Endothelial cell of umbilical vein (primary cell): Measurements from ENCODE around the gene KCNIP1. TPM values are rescaled to one million over a fixed set of nuclear protein-coding genes. Genes with fewer than 3 reads are reported as not detected.

Experiments
- BruUV-seq: library from RNA; stranded (reverse); fragments of 400-500 nt; replicated peaks from 2 replicates; lab custom pipeline; 2021; lab: Mats Ljungman, UMichigan
- CTCF ChIA-PET: fragments of 300-600, 350-600 bp; sonication (Branson Sonifier 250); formaldehyde crosslinking; loops from one replicate; lab custom pipeline; 2021; ENCODE audit warnings: antibody characterized with exemption, inconsistent platforms; lab: Charles Lee
- POLR2A ChIA-PET: fragments of 300-600, 350-600 bp; sonication (Branson Sonifier 250); formaldehyde crosslinking; loops from one replicate; lab custom pipeline; 2021; ENCODE audit warnings: antibody characterized with exemption, inconsistent platforms; lab: Charles Lee
- DNase-seq: peaks from one replicate; pipeline ENCODE4 v3.0.0-alpha.2; 2011; ENCODE audit warnings: low read depth, low spot score
- FAIRE-seq: peaks from 2 replicates; lab custom pipeline; 2011; peaks lifted over from hg19 to GRCh38; lab: Jason Lieb, UNC
- H2AFZ ChIP-seq: 2 replicates; pipeline ENCODE4 v1.6.0; 2012; ENCODE audit warnings: low read depth, low read length, control low read depth, inconsistent platforms
- H3K27ac ChIP-seq: 2 replicates; pipeline ENCODE4 v1.5.1; 2011; ENCODE audit warnings: low read depth, mild to moderate bottlenecking, control low read depth, low read length, moderate library complexity; ENCODE audit not compliant: insufficient read depth
- H3K27me3 ChIP-seq, 2 experiments: 2 replicates each; pipeline versions ENCODE4 v1.6.0 to v1.6.1; 2011; ENCODE audit warnings: low read length in 2 of 2, mixed read lengths in 1 of 2; ENCODE audit not compliant: control insufficient read depth in 2 of 2, insufficient read depth in 2 of 2
- H3K36me3 ChIP-seq, 2 experiments: 2 replicates in 1 of 2; 3 replicates in 1 of 2; pipeline ENCODE4 v1.5.1; 2011; ENCODE audit warnings: low read length in 2 of 2, mild to moderate bottlenecking in 1 of 2, moderate library complexity in 1 of 2; ENCODE audit not compliant: control insufficient read depth in 2 of 2, insufficient read depth in 2 of 2; ENCODE audit errors: extremely low read depth in 1 of 2
- H3K4me1 ChIP-seq: 3 replicates; pipeline ENCODE4 v1.5.1; 2011; ENCODE audit warnings: mild to moderate bottlenecking, low read length; ENCODE audit not compliant: control insufficient read depth, insufficient read depth; ENCODE audit errors: extremely low read depth
- H3K4me2 ChIP-seq: 2 replicates; pipeline ENCODE4 v1.6.1; 2011; ENCODE audit warnings: low read length, control low read depth, mixed read lengths; ENCODE audit not compliant: insufficient read depth
- H3K4me3 ChIP-seq, 3 experiments: fragments of 200-600 bp in 1 of 3; sonication (generic), shearing (Covaris generic) in 1 of 3; replicated peaks in 1 of 3; 2 replicates each; pipeline ENCODE4 v1.5.1; 2011 to 2016; ENCODE audit warnings: control low read depth in 3 of 3, low read length in 3 of 3, mild to moderate bottlenecking in 2 of 3, inconsistent platforms in 1 of 3, low read depth in 1 of 3, moderate library complexity in 1 of 3; ENCODE audit not compliant: insufficient read depth in 1 of 3
- H3K79me2 ChIP-seq: 2 replicates; pipeline ENCODE4 v1.6.0; 2012; ENCODE audit warnings: low read length, inconsistent platforms; ENCODE audit not compliant: control insufficient read depth, insufficient read depth
- H3K9ac ChIP-seq: replicated peaks from 2 replicates; pipeline ENCODE3; 2011; ENCODE audit warnings: low read length, control low read depth; ENCODE audit not compliant: insufficient read depth; ENCODE audit errors: extremely low read depth
- H3K9me1 ChIP-seq: replicated peaks from 3 replicates; pipeline ENCODE4 v1.6.0; 2011; ENCODE audit warnings: mild to moderate bottlenecking, low read length; ENCODE audit not compliant: control insufficient read depth, insufficient read depth; ENCODE audit errors: extremely low read depth
- H3K9me3 ChIP-seq: replicated peaks from 2 replicates; pipeline ENCODE4 v1.5.1; 2012; ENCODE audit warnings: low read length, inconsistent platforms; ENCODE audit not compliant: control insufficient read depth, insufficient read depth
- H4K20me1 ChIP-seq: replicated peaks from 2 replicates; pipeline ENCODE3; 2011; ENCODE audit warnings: mild to moderate bottlenecking, low read length; ENCODE audit not compliant: control insufficient read depth, insufficient read depth; ENCODE audit errors: extremely low read depth
- CTCF ChIP-seq, 2 donors: IDR thresholded peaks; 1 replicate in 1 of 2; 2 replicates in 1 of 2; pipeline ENCODE4 v1.5.1; 2011; ENCODE audit warnings: low read length in 2 of 2, mild to moderate bottlenecking in 2 of 2, moderate library complexity in 2 of 2, control low read depth in 1 of 2, inconsistent platforms in 1 of 2, low read depth in 1 of 2; ENCODE audit not compliant: insufficient read depth in 1 of 2; ENCODE audit errors: extremely low read depth in 1 of 2
- EZH2 ChIP-seq: IDR thresholded peaks from 2 replicates; pipeline ENCODE4 v1.6.1; 2012; ENCODE audit warnings: borderline replicate concordance, low read depth, mild to moderate bottlenecking, moderate library complexity, low read length, inconsistent platforms; ENCODE audit not compliant: severe bottlenecking
- FOS ChIP-seq: IDR thresholded peaks from 2 replicates; pipeline ENCODE4 v1.6.1; 2011; ENCODE audit warnings: mild to moderate bottlenecking, low read length, moderate library complexity, borderline replicate concordance; ENCODE audit not compliant: insufficient read depth
- GATA2 ChIP-seq: IDR thresholded peaks from 2 replicates; pipeline ENCODE4 v1.7.0; 2011; ENCODE audit warnings: low read depth, mild to moderate bottlenecking, moderate library complexity, mixed read lengths, low read length; ENCODE audit not compliant: insufficient read length, insufficient read depth
- JUN ChIP-seq: IDR thresholded peaks from 2 replicates; pipeline ENCODE4 v1.6.1; 2011; ENCODE audit warnings: borderline replicate concordance, low read depth; ENCODE audit not compliant: insufficient read length, insufficient read depth
- MAX ChIP-seq: IDR thresholded peaks from 2 replicates; pipeline ENCODE4 v1.6.1; 2011; ENCODE audit not compliant: insufficient read depth, insufficient read length
- MYC ChIP-seq: IDR thresholded peaks from one replicate; pipeline ENCODE4 v1.6.1; 2011; ENCODE audit warnings: mild to moderate bottlenecking, low read depth, low read length
- POLR2A ChIP-seq: IDR thresholded peaks from 2 replicates; pipeline ENCODE4 v1.6.1; 2012; ENCODE audit warnings: low read depth, mild to moderate bottlenecking, control low read depth, low read length
- POLR2AphosphoS5 ChIP-seq: IDR thresholded peaks from 2 replicates; pipeline ENCODE4 v1.6.1; 2012; ENCODE audit warnings: low read depth, mild to moderate bottlenecking, control low read depth, low read length, moderate library complexity; ENCODE audit not compliant: insufficient read depth
- dilution Hi-C: fragments of 300-500 bp; cut with MboI; formaldehyde crosslinking; loops from one replicate; pipeline ENCODE4 v1.15.0; 2019; ENCODE audit warnings: low sequenced_read_pairs; ENCODE audit not compliant: extremely low pct_ligation_motif_present
- intact Hi-C: fragments of 100-400 bp; cut with micrococcal nuclease; formaldehyde crosslinking; loops from one replicate; pipeline ENCODE4 v1.10.0; 2022
- polyA plus RNA-seq, 4 experiments: library from polyadenylated mRNA; depleted of rRNA in 3 of 4; stranded (reverse) in 3 of 4; unstranded in 1 of 4; fragments of >200 nt; gene quantifications; 2 replicates each; pipeline versions ENCODE4 v1.2.1 to v1.2.3, GENCODE V29; 2011 to 2012; ENCODE audit warnings: missing spikeins in 1 of 4
- total RNA-seq: library from RNA; stranded (reverse); gene quantifications from 2 replicates; pipeline ENCODE4 v1.2.3, GENCODE V29; 2021

Gene KCNIP1
- total and polyA plus RNA-seq, 2 donors (not counting 3 experiments of a cell fraction or from before 2014, with no cell fraction given): 0.15 TPM; not detected in 1

- no TSS peak for BruUV-seq
- H3K36me3 ChIP-seq: no peaks in the 10 kb centered on the region
- H3K27ac ChIP-seq: no peak overlapping the region
- TF ChIP-seq MAX (no peak), JUN (no peak), GATA2 (no peak), CTCF (IDR thresholded peaks at IDR 0.05; ENCODE audit: extremely low read depth in 1 of 2, insufficient read depth in 1 of 2, low read depth in 1 of 2, low read length in 2 of 2) (no peak), FOS (no peak), POLR2A (no peak), MYC (no peak), EZH2 (no peak), POLR2AphosphoS5 (no peak)
- H2AFZ ChIP-seq: no peak overlapping the region
- no peaks in the 10 kb centered on the region for H3K4me1 ChIP-seq
- DNase-seq (no peak), FAIRE-seq (no peak)
- H3K79me2 ChIP-seq: no peaks in the 10 kb centered on the region
- dilution Hi-C loops: no loop called here
- intact Hi-C loops: no loop called here
- no peak overlapping the region for H3K4me3 ChIP-seq
- no peaks in the 10 kb centered on the region for H3K27me3 ChIP-seq
- no peaks in the 10 kb centered on the region for H3K9me3 ChIP-seq
- no peak overlapping the region for H3K4me2 ChIP-seq
- ChIA-PET POLR2A (no interaction called here), CTCF (interaction anchor here (0.7 kb wide), 1 partner anchor 68 kb away, joined by 3 read pairs; no protein-coding TSS in a partner anchor)
- H4K20me1 ChIP-seq: no peaks in the 10 kb centered on the region
- H3K9me1 ChIP-seq: no peaks in the 10 kb centered on the region
- H3K9ac ChIP-seq: no peak overlapping the region
These were observed 31.1 kb downstream of the KCNIP1 start for GRCh38 chr5:170534941-170535340.
